ENCODE data around the gene OR9G4. TPM values are rescaled to one million over a fixed set of nuclear protein-coding genes. Genes with fewer than 3 reads are reported as not detected.
A peak's percentile ranks its signal among the peaks of the same experiment; 100 is the strongest.

The OR9G4 gene
- total RNA-seq (not detected), polyA plus RNA-seq (ENCODE audit: insufficient read depth, low read depth, low replicate concordance) (not detected)
- long read RNA-seq, donor 1, result 0 reads
- long read RNA-seq, donor 2, result 0 reads
- long read RNA-seq, donor 3, result 0 reads
- long read RNA-seq, donor 4, result 0 reads
- long read RNA-seq, donor 5, result 0 reads
- long read RNA-seq, donor 6, result 0 reads
- long read RNA-seq, donor 7, result 0 reads
- long read RNA-seq, donor 8, result 0 reads
- long read RNA-seq, donor 9, result 0 reads
- long read RNA-seq, donor 10, result 0 reads

DNA sequence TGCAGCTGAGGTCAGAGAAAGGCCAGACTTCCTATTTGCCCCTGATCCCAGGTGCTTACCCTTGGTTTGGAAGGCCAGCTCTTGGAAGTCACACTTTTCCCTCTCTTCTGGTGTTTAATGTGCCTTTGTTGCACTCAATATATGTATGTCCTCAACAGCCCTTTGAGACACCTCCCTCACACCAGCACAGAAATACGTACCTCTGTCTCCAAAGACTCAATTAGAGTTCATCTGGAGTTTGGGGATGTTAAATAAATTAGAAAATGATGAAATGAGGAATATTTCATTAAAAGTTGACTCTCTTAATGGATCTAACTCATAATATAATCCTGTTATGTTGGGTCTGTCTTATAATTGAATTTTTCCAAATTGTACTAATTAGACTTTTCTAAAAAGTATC lies at the start of gene OR9G4:
Gene OR9G4 (minus strand): TSS at position 101 of the 400 bp plus-strand sequence. CDS start 4,931 bp downstream, outside the sequence.
- FAIRE-seq (no peak), DNase-seq (no peak)
- Histone ChIP-seq H3K4me1 (ENCODE audit: control insufficient read depth in 2 of 3, insufficient read depth in 2 of 3, low read depth in 1 of 3, low read length in 3 of 3) (no peaks in the 10 kb centered on the region), H3K9ac (ENCODE audit: low read length in 3 of 3) (no peak within 1 kb of the TSS), H3K27ac (ENCODE audit: low read depth in 2 of 2, low read length in 2 of 2) (no peak within 1 kb of the TSS), H3K4me3 (ENCODE audit: low read length in 3 of 3) (no peak within 1 kb of the TSS), H3K36me3 (ENCODE audit: control insufficient read depth in 2 of 3, insufficient read depth in 3 of 3, low read length in 3 of 3) (no peaks in the 10 kb centered on the region), H3K9me3 (ENCODE audit: control insufficient read depth in 2 of 3, insufficient read depth in 1 of 3, low read length in 3 of 3) (no peaks in the 10 kb centered on the region), H3K27me3 (ENCODE audit: control insufficient read depth, insufficient read depth, low read length) (no peaks in the 10 kb centered on the region)
- intact Hi-C loops (cut with DNase I), result no loop called here
- TF ChIP-seq, protein P1, sequence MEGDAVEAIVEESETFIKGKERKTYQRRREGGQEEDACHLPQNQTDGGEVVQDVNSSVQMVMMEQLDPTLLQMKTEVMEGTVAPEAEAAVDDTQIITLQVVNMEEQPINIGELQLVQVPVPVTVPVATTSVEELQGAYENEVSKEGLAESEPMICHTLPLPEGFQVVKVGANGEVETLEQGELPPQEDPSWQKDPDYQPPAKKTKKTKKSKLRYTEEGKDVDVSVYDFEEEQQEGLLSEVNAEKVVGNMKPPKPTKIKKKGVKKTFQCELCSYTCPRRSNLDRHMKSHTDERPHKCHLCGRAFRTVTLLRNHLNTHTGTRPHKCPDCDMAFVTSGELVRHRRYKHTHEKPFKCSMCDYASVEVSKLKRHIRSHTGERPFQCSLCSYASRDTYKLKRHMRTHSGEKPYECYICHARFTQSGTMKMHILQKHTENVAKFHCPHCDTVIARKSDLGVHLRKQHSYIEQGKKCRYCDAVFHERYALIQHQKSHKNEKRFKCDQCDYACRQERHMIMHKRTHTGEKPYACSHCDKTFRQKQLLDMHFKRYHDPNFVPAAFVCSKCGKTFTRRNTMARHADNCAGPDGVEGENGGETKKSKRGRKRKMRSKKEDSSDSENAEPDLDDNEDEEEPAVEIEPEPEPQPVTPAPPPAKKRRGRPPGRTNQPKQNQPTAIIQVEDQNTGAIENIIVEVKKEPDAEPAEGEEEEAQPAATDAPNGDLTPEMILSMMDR (IDR thresholded peaks at IDR 0.05; ENCODE audit: borderline replicate concordance, extremely low read depth, insufficient read depth), result no peak

DNA sequence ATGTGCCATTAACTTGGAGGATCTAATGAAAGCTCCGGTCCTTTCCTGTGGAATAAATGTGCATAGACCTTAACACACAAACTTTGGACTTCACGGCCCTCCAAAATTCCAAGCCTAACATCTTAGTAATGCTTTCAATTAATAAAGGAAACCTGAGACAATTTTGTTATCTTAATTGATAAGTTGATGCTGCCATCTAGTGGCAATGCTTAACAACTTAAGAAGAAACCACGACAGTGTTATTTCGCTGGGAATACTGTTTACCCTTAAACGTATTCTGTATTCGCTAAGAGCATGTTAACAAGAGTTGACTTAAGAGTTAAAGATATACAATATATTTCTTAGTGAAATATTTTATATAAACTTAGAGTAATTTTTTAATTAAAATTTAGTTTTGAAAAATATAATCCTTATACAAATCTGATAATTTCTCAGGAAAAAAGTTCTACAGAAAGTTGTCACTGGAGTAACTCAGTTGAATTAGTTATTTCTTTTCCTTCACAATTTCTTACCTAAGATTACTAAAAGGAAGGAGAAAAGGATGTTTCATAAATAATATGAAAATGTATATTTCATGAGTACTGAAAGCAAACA lies 35.0 kb upstream of the OR9G4 start:
- no peaks in the 10 kb centered on the region for H3K36me3 ChIP-seq (ENCODE audit: control insufficient read depth in 2 of 3, insufficient read depth in 3 of 3, low read length in 3 of 3)
- no peaks in the 10 kb centered on the region for H3K4me1 ChIP-seq (ENCODE audit: control insufficient read depth in 2 of 3, insufficient read depth in 2 of 3, low read depth in 1 of 3, low read length in 3 of 3)
- intact Hi-C loops (cut with DNase I), result no loop called here
- peak in 2 of 5 donors; percentile 54 to 69 for DNase-seq
- FAIRE-seq, result peak; percentile 98
- H3K4me3 ChIP-seq (ENCODE audit: low read length in 3 of 3), result no peak overlapping the region
- H3K27ac ChIP-seq (ENCODE audit: low read depth in 2 of 2, low read length in 2 of 2), result no peak overlapping the region
- no peaks in the 10 kb centered on the region for H3K9me3 ChIP-seq (ENCODE audit: control insufficient read depth in 2 of 3, insufficient read depth in 1 of 3, low read length in 3 of 3)
- H3K27me3 ChIP-seq (ENCODE audit: control insufficient read depth, insufficient read depth, low read length), result no peaks in the 10 kb centered on the region
- TF ChIP-seq, protein P1 (IDR thresholded peaks at IDR 0.05; ENCODE audit: borderline replicate concordance, extremely low read depth, insufficient read depth), result peak; percentile 46
- H3K9ac ChIP-seq (ENCODE audit: low read length in 3 of 3), result no peak overlapping the region

DNA sequence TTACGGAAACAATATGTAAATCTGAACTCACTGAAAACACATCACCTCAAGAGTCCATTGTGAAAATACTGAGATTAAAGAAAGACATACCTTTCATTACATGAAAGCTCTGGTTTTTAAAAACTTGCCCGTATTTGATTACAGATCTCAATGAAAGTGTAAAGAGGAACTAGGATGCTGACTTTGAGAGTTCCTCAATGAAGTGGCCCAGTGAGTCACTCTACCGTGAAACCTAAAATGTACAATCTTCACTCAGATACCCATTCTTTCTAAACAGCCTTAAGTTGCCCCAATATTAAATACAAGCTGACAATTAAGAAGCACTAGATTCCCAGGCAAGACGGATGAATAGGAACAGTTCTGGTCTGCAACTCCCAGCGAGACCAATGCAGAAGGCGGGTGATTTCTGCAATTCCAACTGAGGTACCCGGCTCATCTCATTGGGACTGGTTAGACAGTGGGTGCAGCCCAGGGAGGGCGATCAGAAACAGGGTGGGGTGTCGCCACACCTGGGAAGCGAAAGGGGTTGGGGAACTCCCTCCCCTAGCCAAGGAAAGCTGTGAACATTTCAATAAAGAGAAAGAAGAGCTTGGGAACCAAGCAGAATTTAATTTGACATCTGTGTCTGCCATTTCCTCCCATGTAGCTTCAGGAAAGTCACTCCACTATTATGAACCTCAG lies 33.8 kb upstream of the OR9G4 start:
- DNase-seq (no peak), FAIRE-seq (no peak)
- Histone ChIP-seq H3K27me3 (ENCODE audit: control insufficient read depth, insufficient read depth, low read length) (no peaks in the 10 kb centered on the region), H3K4me3 (ENCODE audit: low read length in 3 of 3) (no peak overlapping the region), H3K9me3 (ENCODE audit: control insufficient read depth in 2 of 3, insufficient read depth in 1 of 3, low read length in 3 of 3) (no peaks in the 10 kb centered on the region), H3K4me1 (ENCODE audit: control insufficient read depth in 2 of 3, insufficient read depth in 2 of 3, low read depth in 1 of 3, low read length in 3 of 3) (no peaks in the 10 kb centered on the region), H3K9ac (ENCODE audit: low read length in 3 of 3) (no peak overlapping the region), H3K27ac (ENCODE audit: low read depth in 2 of 2, low read length in 2 of 2) (no peak overlapping the region), H3K36me3 (ENCODE audit: control insufficient read depth in 2 of 3, insufficient read depth in 3 of 3, low read length in 3 of 3) (no peaks in the 10 kb centered on the region)
- TF ChIP-seq, protein P1 (IDR thresholded peaks at IDR 0.05; ENCODE audit: borderline replicate concordance, extremely low read depth, insufficient read depth), result no peak
- intact Hi-C loops (cut with DNase I), result no loop called here

All from kidney (tissue), 22 donors.